HG03354 (cell line): Measurements from ENCODE around the gene TANC1.
"Not testable (repeated sequence)": the region's sequence is repeated elsewhere in the genome, so short reads cannot be mapped to it uniquely, and the experiment has no call there.

Source experiments
- ATAC-seq: cut with Tn5 transposase; IDR thresholded peaks from one replicate; pipeline ENCODE4 v1.9.1; 2021; ENCODE audit warnings: mild to moderate bottlenecking; ENCODE audit not compliant: unreplicated experiment, poor library complexity, severe bottlenecking

The TANC1 gene

GRCh38 chr2:159077869-159078268, 109.4 kb downstream of the TANC1 start:
- ATAC-seq = no peak

GRCh38 chr2:159078443-159078842, 110.0 kb downstream of the TANC1 start:
- no peak for ATAC-seq

- no peak for ATAC-seq
Observed at GRCh38 chr2:159080641-159081040, 112.2 kb downstream of the TANC1 start.

GRCh38 chr2:159082119-159082518, 113.7 kb downstream of the TANC1 start:
- no peak for ATAC-seq

GRCh38 chr2:159084384-159085370, 116.2 kb downstream of the TANC1 start:
- no peak for ATAC-seq

GRCh38 chr2:159086342-159086741, 117.9 kb downstream of the TANC1 start:
- ATAC-seq = no peak

GRCh38 chr2:159086826-159087225, 118.4 kb downstream of the TANC1 start:
- no peak for ATAC-seq

- ATAC-seq = no peak
Observed at GRCh38 chr2:159088906-159089305, 120.5 kb downstream of the TANC1 start.

GRCh38 chr2:159089543-159089942, 121.1 kb downstream of the TANC1 start:
- no peak for ATAC-seq

DNA sequence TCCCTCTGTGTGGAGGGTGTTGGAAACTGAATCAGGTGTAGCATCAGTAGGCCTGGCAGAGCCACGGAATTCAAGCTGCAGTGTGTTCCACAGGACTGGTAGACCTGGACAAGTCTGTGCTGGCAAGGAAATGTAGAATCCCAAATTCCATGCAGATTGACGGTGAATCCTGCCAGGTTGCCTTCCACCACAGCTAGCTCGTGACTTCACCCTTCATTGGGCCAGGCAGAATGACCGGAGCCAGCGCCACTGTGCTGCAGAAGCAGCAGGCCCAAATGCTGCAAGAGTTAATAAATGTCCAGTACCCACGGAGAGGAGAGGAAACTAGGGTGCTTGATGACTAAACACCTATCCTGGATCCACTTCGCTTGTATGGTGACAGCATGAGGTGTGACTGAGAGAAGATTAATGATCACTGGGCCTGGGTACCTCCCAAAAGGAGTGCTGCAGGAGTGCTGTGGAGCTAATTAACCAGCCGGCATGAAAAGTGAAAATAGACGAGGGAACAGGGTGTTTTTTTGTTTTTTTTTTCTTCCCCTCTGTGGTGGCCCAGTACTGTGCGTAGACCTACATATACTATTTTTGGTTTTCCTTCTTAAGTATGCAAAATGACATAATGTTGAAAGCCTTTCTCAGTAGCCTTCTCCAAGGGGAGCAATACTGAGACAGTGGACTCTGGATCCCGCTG, 122.2 kb downstream of the TANC1 start:
- ATAC-seq = peak; percentile 61

GRCh38 chr2:159091381-159091780, 122.9 kb downstream of the TANC1 start:
- ATAC-seq = no peak

DNA sequence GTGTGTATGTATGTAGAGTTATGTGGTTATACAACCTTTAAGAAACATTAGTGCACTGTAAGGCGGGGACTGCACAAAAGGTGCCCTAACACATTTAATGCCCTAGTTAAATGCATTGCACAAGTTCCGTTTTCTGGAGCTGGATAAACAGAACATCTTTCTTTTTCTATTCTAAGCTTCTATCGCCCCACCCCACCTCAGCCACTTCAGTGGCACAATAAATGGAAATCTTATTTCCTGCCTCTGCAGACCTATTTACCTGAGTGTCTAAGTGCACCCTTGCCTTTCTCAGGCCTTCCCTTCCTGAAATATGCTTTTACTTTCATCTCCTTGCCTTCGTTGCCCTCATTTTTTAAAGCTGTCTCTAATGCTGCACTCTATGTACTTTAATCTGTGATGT, 123.5 kb downstream of the TANC1 start:
- peak; percentile 41 for ATAC-seq

DNA sequence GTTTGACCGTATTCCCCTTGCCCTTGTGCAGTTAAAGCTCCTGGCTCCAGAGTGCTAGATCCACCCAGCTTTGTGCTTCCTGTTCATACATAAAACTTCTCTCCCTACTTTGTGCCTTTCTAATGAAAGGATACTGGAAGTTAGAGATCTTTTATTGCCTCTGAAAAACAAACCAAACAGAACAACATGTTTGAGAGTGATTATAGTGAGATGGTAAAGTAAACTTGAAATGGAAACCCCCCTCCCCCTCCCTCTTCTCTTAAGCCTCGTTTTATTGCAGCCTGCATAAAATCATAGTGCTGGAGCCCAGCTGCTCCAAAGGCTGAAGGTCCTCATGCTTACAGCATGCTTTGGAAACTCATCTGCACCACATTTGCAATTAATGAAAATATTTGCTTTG, 125.1 kb downstream of the TANC1 start:
- ATAC-seq = no peak

GRCh38 chr2:159094173-159094737, 125.8 kb downstream of the TANC1 start:
- no peak for ATAC-seq

- ATAC-seq = no peak
Observed at GRCh38 chr2:159095813-159096212, 127.4 kb downstream of the TANC1 start.

DNA sequence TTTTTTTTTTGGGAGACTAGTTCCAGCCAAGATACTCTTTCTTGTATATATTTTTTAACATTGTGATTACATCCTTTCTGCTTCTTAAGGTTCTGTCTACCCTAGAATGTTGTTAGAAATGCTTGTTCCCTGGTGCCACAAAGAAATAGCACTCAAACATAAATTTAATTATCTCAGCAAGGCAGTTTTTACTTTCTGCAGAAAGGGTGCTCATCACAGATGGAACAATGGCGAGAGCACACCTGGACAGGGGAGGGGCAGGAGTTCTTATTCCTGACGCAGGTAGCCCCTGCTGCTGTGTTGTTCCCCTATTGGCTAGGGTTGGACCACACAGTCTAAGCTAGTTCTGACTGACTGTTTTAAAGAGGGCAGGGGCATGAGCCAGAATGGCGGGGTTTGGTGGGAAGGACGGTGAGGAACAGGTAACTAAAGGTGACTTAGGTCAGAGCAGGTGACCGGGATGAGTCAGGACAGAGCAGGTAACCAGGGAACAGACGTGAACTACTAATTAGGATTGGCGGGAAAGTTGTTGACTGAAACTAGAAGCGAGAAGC, 127.9 kb downstream of the TANC1 start:
- ATAC-seq = not testable (repeated sequence)

- ATAC-seq = no peak
Observed at GRCh38 chr2:159096901-159097300, 128.5 kb downstream of the TANC1 start.

DNA sequence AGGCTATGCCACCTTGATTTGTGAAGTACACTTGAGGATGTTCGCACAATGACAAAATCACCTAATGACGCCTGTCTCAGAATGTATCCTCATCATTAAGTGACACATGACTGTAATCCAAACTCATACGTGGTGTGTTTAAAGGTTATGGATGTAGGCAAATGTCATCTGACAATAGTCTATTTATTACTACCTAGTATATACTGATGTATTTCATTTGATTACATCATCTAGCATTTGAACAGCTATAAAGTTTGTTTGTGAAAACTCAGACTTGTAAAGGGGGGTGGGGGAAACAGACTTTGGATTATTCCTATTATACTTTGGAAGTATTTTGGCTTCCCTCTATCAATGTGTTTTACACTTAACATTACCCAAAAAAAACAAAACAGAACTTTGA, 129.9 kb downstream of the TANC1 start:
- ATAC-seq = no peak

- peak; percentile 52 for ATAC-seq
Observed at GRCh38 chr2:159098921-159099411, 130.5 kb downstream of the TANC1 start.
